HG03342 (cell line): ENCODE results near the gene BLOC1S5.

Source experiments
- ATAC-seq: cut with Tn5 transposase; IDR thresholded peaks from one replicate; pipeline ENCODE4 v1.9.1; 2021; ENCODE audit warnings: mild to moderate bottlenecking, moderate library complexity; ENCODE audit not compliant: unreplicated experiment

BLOC1S5 gene

GRCh38 chr6:8082954-8083858 is 19.0 kb upstream of the BLOC1S5 start:
- no peak for ATAC-seq

- ATAC-seq: no peak
Observed at GRCh38 chr6:8082572-8082953, 18.4 kb upstream of the BLOC1S5 start.

- no peak for ATAC-seq
Observed at GRCh38 chr6:8080362-8081151, 16.4 kb upstream of the BLOC1S5 start.

GRCh38 chr6:8079126-8079525 is 14.9 kb upstream of the BLOC1S5 start:
- no peak for ATAC-seq

GRCh38 chr6:8077991-8078390 is 13.8 kb upstream of the BLOC1S5 start:
- no peak for ATAC-seq

GRCh38 chr6:8075704-8076103 is 11.5 kb upstream of the BLOC1S5 start:
- no peak for ATAC-seq

- no peak for ATAC-seq
Observed at GRCh38 chr6:8075185-8075584, 11.0 kb upstream of the BLOC1S5 start.

GRCh38 chr6:8074213-8074612 is 10.0 kb upstream of the BLOC1S5 start:
- no peak for ATAC-seq

- no peak for ATAC-seq
Observed at GRCh38 chr6:8073758-8074157, 9.6 kb upstream of the BLOC1S5 start.

- ATAC-seq: no peak
Observed at GRCh38 chr6:8070718-8071117, 6.5 kb upstream of the BLOC1S5 start.

- ATAC-seq: no peak
Observed at GRCh38 chr6:8069631-8070284, 5.6 kb upstream of the BLOC1S5 start.

GRCh38 chr6:8069151-8069550 is 5.0 kb upstream of the BLOC1S5 start:
- ATAC-seq: no peak

GRCh38 chr6:8066108-8066507 is 1.9 kb upstream of the BLOC1S5 start:
- no peak for ATAC-seq

- ATAC-seq: peak; percentile 34
Observed at GRCh38 chr6:8065519-8065911, 1.3 kb upstream of the BLOC1S5 start.

GRCh38 chr6:8064638-8065518 is 689 bp upstream of the BLOC1S5 start:
- no peak for ATAC-seq

- ATAC-seq: no peak
Observed at GRCh38 chr6:8061736-8062135, 2.5 kb downstream of the BLOC1S5 start.

- no peak for ATAC-seq
Observed at GRCh38 chr6:8060346-8060745, 3.8 kb downstream of the BLOC1S5 start.

GRCh38 chr6:8059129-8059528 is 5.1 kb downstream of the BLOC1S5 start:
- ATAC-seq: no peak

- no peak for ATAC-seq
Observed at GRCh38 chr6:8057793-8058192, 6.4 kb downstream of the BLOC1S5 start.

- ATAC-seq: no peak
Observed at GRCh38 chr6:8057263-8057662, 6.9 kb downstream of the BLOC1S5 start.

GRCh38 chr6:8054276-8054675 is 9.9 kb downstream of the BLOC1S5 start:
- no peak for ATAC-seq
